CD8-positive, alpha-beta memory T cell (primary cell): ENCODE measurements around the gene TRAK1. TPM values are rescaled to one million over a fixed set of nuclear protein-coding genes. Genes with fewer than 3 reads are reported as not detected.

Source experiments
- CTCF ChIA-PET: fragments of 350-600 bp; sonication (Branson Sonifier 250); formaldehyde crosslinking; loops from one replicate; lab custom pipeline; 2021; ENCODE audit warnings: antibody characterized with exemption; lab: Charles Lee
- POLR2A ChIA-PET: fragments of 350-600 bp; sonication (Branson Sonifier 250); formaldehyde crosslinking; loops from one replicate; lab custom pipeline; 2021; ENCODE audit warnings: antibody characterized with exemption; lab: Charles Lee
- DNase-seq, 5 donors: peaks; one replicate each; pipeline versions ENCODE4 v3.0.0 to v3.0.0-alpha.2; 2020 to 2022; ENCODE audit warnings: mixed read lengths in 1 of 5
- H3K27ac ChIP-seq: one replicate; pipeline ENCODE4 v1.7.0; 2013; ENCODE audit warnings: low read depth, mild to moderate bottlenecking, low read length, moderate library complexity
- H3K27me3 ChIP-seq: 2 replicates; pipeline ENCODE4 v1.7.0; 2013; ENCODE audit warnings: low read length, mild to moderate bottlenecking; ENCODE audit not compliant: insufficient read depth, poor library complexity, severe bottlenecking
- H3K36me3 ChIP-seq: 2 replicates; pipeline ENCODE4 v1.7.0; 2013; ENCODE audit warnings: mild to moderate bottlenecking, low read length, moderate library complexity; ENCODE audit not compliant: insufficient read depth
- H3K4me1 ChIP-seq: 2 replicates; pipeline ENCODE4 v1.7.0; 2013; ENCODE audit warnings: mild to moderate bottlenecking, low read length, moderate library complexity; ENCODE audit not compliant: insufficient read depth
- H3K4me3 ChIP-seq: 2 replicates; pipeline ENCODE4 v1.7.0; 2013; ENCODE audit warnings: mild to moderate bottlenecking, low read length
- H3K9me3 ChIP-seq: 2 replicates; pipeline ENCODE4 v1.7.0; 2013; ENCODE audit warnings: mild to moderate bottlenecking, low read length
- H3K27ac Mint-ChIP-seq, 8 donors: one replicate each; pipeline ENCODE4 v1.8.0; 2020 to 2021; ENCODE audit warnings: mixed read lengths in 8 of 8, mild to moderate bottlenecking in 6 of 8, inconsistent platforms in 3 of 8, moderate library complexity in 3 of 8
- H3K27me3 Mint-ChIP-seq, 2 donors: one replicate each; pipeline ENCODE4 v1.8.0; 2020 to 2021; ENCODE audit warnings: mixed read lengths in 2 of 2, mild to moderate bottlenecking in 1 of 2, moderate library complexity in 1 of 2
- H3K36me3 Mint-ChIP-seq, 3 donors: one replicate each; pipeline ENCODE4 v1.8.0; 2020 to 2021; ENCODE audit warnings: mixed read lengths in 3 of 3, inconsistent platforms in 1 of 3, mild to moderate bottlenecking in 1 of 3
- H3K4me1 Mint-ChIP-seq, 3 donors: one replicate each; pipeline ENCODE4 v1.8.0; 2020 to 2021; ENCODE audit warnings: mixed read lengths in 3 of 3, inconsistent platforms in 1 of 3, mild to moderate bottlenecking in 1 of 3
- H3K4me3 Mint-ChIP-seq, 7 donors: one replicate each; pipeline ENCODE4 v1.8.0; 2020 to 2021; ENCODE audit warnings: mixed read lengths in 7 of 7, mild to moderate bottlenecking in 6 of 7, moderate library complexity in 4 of 7, inconsistent platforms in 2 of 7
- H3K9me3 Mint-ChIP-seq, 5 donors: one replicate each; pipeline ENCODE4 v1.8.0; 2020 to 2022; ENCODE audit warnings: mixed read lengths in 5 of 5, mild to moderate bottlenecking in 3 of 5, moderate library complexity in 2 of 5, inconsistent platforms in 1 of 5
- polyA plus RNA-seq: library from polyadenylated mRNA; unstranded; fragments of 300-500 nt; fragmentation: Illumina TruSeq; gene quantifications from one replicate; pipeline ENCODE4 v1.2.3, GENCODE V29; 2021
- total RNA-seq, 2 experiments: library from RNA; stranded (reverse); gene quantifications; one replicate each; pipeline ENCODE4 v1.2.3, GENCODE V29; 2021

The TRAK1 gene
- total and polyA plus RNA-seq, 3 experiments from 2014 or later, result 10.4 to 20.0 (median 19.7) TPM

GRCh38 chr3:42273361-42273760, 182.2 kb downstream of the TRAK1 start:
- peaks cover 0 to 4% (median 0%) of the 10 kb centered on the region in 3 donors for H3K36me3 Mint-ChIP-seq
- H3K27ac Mint-ChIP-seq, result no peak overlapping the region
- DNase-seq, result no peak
- ChIA-PET POLR2A (no interaction called here), CTCF (no interaction called here)
- Histone ChIP-seq H3K27ac (no peak overlapping the region), H3K36me3 (no peaks in the 10 kb centered on the region), H3K4me3 (no peak overlapping the region), H3K27me3 (no peaks in the 10 kb centered on the region), H3K9me3 (no peaks in the 10 kb centered on the region), H3K4me1 (no peaks in the 10 kb centered on the region)
- peaks cover 0 to 11% (median 5%) of the 10 kb centered on the region in 5 donors for H3K9me3 Mint-ChIP-seq
- H3K4me3 Mint-ChIP-seq, result no peak overlapping the region
- H3K27me3 Mint-ChIP-seq, result peaks cover 6 to 26% of the 10 kb centered on the region in 2 donors
- no peaks in the 10 kb centered on the region for H3K4me1 Mint-ChIP-seq

- DNase-seq, result no peak
- Mint-ChIP-seq H3K27ac (no peak overlapping the region), H3K36me3 (peaks cover 0 to 2% (median 0%) of the 10 kb centered on the region in 3 donors), H3K9me3 (peaks cover 0 to 14% (median 5%) of the 10 kb centered on the region in 5 donors), H3K27me3 (peaks cover 6 to 17% of the 10 kb centered on the region in 2 donors), H3K4me3 (no peak overlapping the region), H3K4me1 (no peaks in the 10 kb centered on the region)
- POLR2A ChIA-PET, result no interaction called here
- H3K36me3 ChIP-seq, result no peaks in the 10 kb centered on the region
- no peaks in the 10 kb centered on the region for H3K4me1 ChIP-seq
- no peak overlapping the region for H3K27ac ChIP-seq
- no peaks in the 10 kb centered on the region for H3K27me3 ChIP-seq
- no peak overlapping the region for H3K4me3 ChIP-seq
- H3K9me3 ChIP-seq, result no peaks in the 10 kb centered on the region
- CTCF ChIA-PET, result no interaction called here
Measured at GRCh38 chr3:42274266-42274665, 183.1 kb downstream of the TRAK1 start.

- DNase-seq, result no peak
- Histone ChIP-seq H3K4me3 (no peak overlapping the region), H3K4me1 (no peaks in the 10 kb centered on the region), H3K36me3 (no peaks in the 10 kb centered on the region), H3K9me3 (no peaks in the 10 kb centered on the region), H3K27ac (no peak overlapping the region), H3K27me3 (no peaks in the 10 kb centered on the region)
- Mint-ChIP-seq H3K4me3 (no peak overlapping the region), H3K9me3 (peaks cover under 1 to 23% (median 5%) of the 10 kb centered on the region in 5 donors), H3K27ac (no peak overlapping the region), H3K27me3 (peaks cover 6 to 8% of the 10 kb centered on the region in 2 donors), H3K4me1 (no peaks in the 10 kb centered on the region), H3K36me3 (peaks cover 0 to 2% (median 0%) of the 10 kb centered on the region in 3 donors)
- CTCF ChIA-PET, result no interaction called here
- POLR2A ChIA-PET, result no interaction called here
Measured at GRCh38 chr3:42275217-42275616, 184.1 kb downstream of the TRAK1 start.

Other genes starting within 250 kb of the TRAK1 start
- 10 to 100 TPM; 12.3 to 12.7 TPM for gene ULK4, start 129.3 kb upstream of the TRAK1 start, total RNA-seq
- gene ULK4, start 129.3 kb upstream of the TRAK1 start, polyA plus RNA-seq, result 10.4 TPM
- gene CCK, start 174.8 kb downstream of the TRAK1 start, total RNA-seq, result not detected
- gene CCK, start 174.8 kb downstream of the TRAK1 start, polyA plus RNA-seq, result not detected